ENCODE measurements around the gene COPZ1. TPM values are rescaled to one million over a fixed set of nuclear protein-coding genes. Genes with fewer than 3 reads are reported as not detected.

COPZ1 gene
- total and polyA plus RNA-seq, 9 of the 15 experiments (the other 6 are each of a cell fraction or from before 2014, with no cell fraction given) = 137 to 487 (median 233) TPM

GRCh38 chr12:54370171-54370730, 45.3 kb downstream of the COPZ1 start (continued):
- no peak for TF ChIP-seq ZNF561 (CRISPR knock-in tag; conservative IDR thresholded peaks at IDR 0.05)
- TF ChIP-seq MAFG (tag; conservative IDR thresholded peaks at IDR 0.05) = no peak
- no peak for TF ChIP-seq KAT2B (IDR thresholded peaks at IDR 0.05; ENCODE audit: low read depth, low read length)
- no peak for TF ChIP-seq SNIP1 (IDR thresholded peaks at IDR 0.05; ENCODE audit: low read depth)
- no peak for TF ChIP-seq HOXB6 (CRISPR knock-in tag; IDR thresholded peaks at IDR 0.05; ENCODE audit: borderline replicate concordance)
- TF ChIP-seq MAX (CRISPR knock-in tag; IDR thresholded peaks at IDR 0.05) = 0 out of 2 replicates have a peak, but pooled peaks have one; percentile 34
- no peak for TF ChIP-seq PCBP2 (IDR thresholded peaks at IDR 0.05; ENCODE audit: low read depth, low read length, poor library complexity, severe bottlenecking)
- no peak for TF ChIP-seq ZNF507 (tag; conservative IDR thresholded peaks at IDR 0.05)
- TF ChIP-seq CREB1 (IDR thresholded peaks at IDR 0.05) = no peak
- TF ChIP-seq CREB1 (CRISPR knock-in tag; IDR thresholded peaks at IDR 0.05) = peak; percentile 42; the same call in 1 of the 2 replicates
- no peak for TF ChIP-seq ESRRB (CRISPR knock-in tag; IDR thresholded peaks at IDR 0.05; ENCODE audit: borderline replicate concordance)
- no peak for TF ChIP-seq TRIM25 (IDR thresholded peaks at IDR 0.05; ENCODE audit: borderline replicate concordance)
- TF ChIP-seq SRSF7 (optimal IDR thresholded peaks at IDR 0.05; ENCODE audit: low read depth, low read length) = no peak
- TF ChIP-seq SUPT5H (IDR thresholded peaks at IDR 0.05) = no peak; the same call in 1 of the 2 replicates
- TF ChIP-seq ZNF740 (CRISPR knock-in tag; IDR thresholded peaks at IDR 0.05) = no peak
- TF ChIP-seq ZNF740 (tag; IDR thresholded peaks at IDR 0.05) = no peak; a peak in 1 of 4 replicates
- no peak for TF ChIP-seq ATF6 (CRISPR knock-in tag; IDR thresholded peaks at IDR 0.05)
- no peak for TF ChIP-seq ZNF347 (CRISPR knock-in tag; IDR thresholded peaks at IDR 0.05; ENCODE audit: low read depth)
- TF ChIP-seq NCOA2 (IDR thresholded peaks at IDR 0.05; ENCODE audit: partially characterized antibody in 2 of 2) = no peak
- TF ChIP-seq RUNX1 (IDR thresholded peaks at IDR 0.05; ENCODE audit: low read depth) = 0 out of 2 replicates have a peak, but pooled peaks have one; percentile 43
- TF ChIP-seq ZNF764 (CRISPR knock-in tag; IDR thresholded peaks at IDR 0.05; ENCODE audit: low read depth) = no peak
- no peak for TF ChIP-seq ETV5 (CRISPR knock-in tag; IDR thresholded peaks at IDR 0.05; ENCODE audit: low read depth)
- TF ChIP-seq CEBPB (tag; IDR thresholded peaks at IDR 0.05) = no peak
- TF ChIP-seq ZNF436 (CRISPR knock-in tag; IDR thresholded peaks at IDR 0.05) = no peak
- no peak for TF ChIP-seq RBM14 (IDR thresholded peaks at IDR 0.05; ENCODE audit: borderline replicate concordance, insufficient read depth, low read depth, low read length)
- TF ChIP-seq MIER1 (IDR thresholded peaks at IDR 0.05; ENCODE audit: low read depth) = no peak
